Natural killer cell (primary cell): ENCODE results near the gene C4orf33. TPM values are rescaled to one million over a fixed set of nuclear protein-coding genes. Genes with fewer than 3 reads are reported as not detected.

Experiments used
- ATAC-seq, 3 donors: fragments of 150-1000 bp in 2 of 3; fragments of 200-7000 bp in 1 of 3; cut with Tn5 transposase; 1 replicate in 1 of 3; 2 replicates in 2 of 3; pipeline ENCODE4 v1.10.0; 2021; ENCODE audit warnings: mild to moderate bottlenecking in 2 of 3, moderate library complexity in 2 of 3
- DNase-seq, 2 donors: peaks; one replicate each; pipeline versions ENCODE4 v3.0.0 to v3.0.0-alpha.2; 2013 to 2021; ENCODE audit warnings: mixed read lengths in 1 of 2
- H3K27ac ChIP-seq: one replicate; pipeline ENCODE4 v1.5.1; 2013; ENCODE audit warnings: mild to moderate bottlenecking, low read length
- H3K27me3 ChIP-seq: one replicate; pipeline ENCODE4 v1.6.1; 2013; ENCODE audit warnings: low read length; ENCODE audit not compliant: control insufficient read depth, insufficient read depth
- H3K36me3 ChIP-seq: one replicate; pipeline ENCODE4 v1.6.1; 2013; ENCODE audit warnings: low read length; ENCODE audit not compliant: control insufficient read depth, insufficient read depth
- H3K4me1 ChIP-seq: one replicate; pipeline ENCODE4 v1.6.1; 2013; ENCODE audit warnings: low read length; ENCODE audit not compliant: control insufficient read depth, insufficient read depth
- H3K4me3 ChIP-seq: one replicate; pipeline ENCODE4 v1.5.1; 2013; ENCODE audit warnings: low read length
- H3K9me3 ChIP-seq: one replicate; pipeline ENCODE4 v1.6.1; 2013; ENCODE audit warnings: low read length; ENCODE audit not compliant: control insufficient read depth, insufficient read depth
- H3K27ac Mint-ChIP-seq, 2 donors: one replicate each; pipeline ENCODE4 v1.8.0; 2022; ENCODE audit warnings: mild to moderate bottlenecking in 2 of 2, mixed read lengths in 2 of 2, moderate library complexity in 1 of 2
- H3K27me3 Mint-ChIP-seq, 2 donors: one replicate each; pipeline ENCODE4 v1.8.0; 2022; ENCODE audit warnings: low read depth in 2 of 2, mixed read lengths in 2 of 2
- H3K36me3 Mint-ChIP-seq: one replicate; pipeline ENCODE4 v1.8.0; 2022; ENCODE audit warnings: mixed read lengths
- H3K4me1 Mint-ChIP-seq, 2 donors: one replicate each; pipeline ENCODE4 v1.8.0; 2022; ENCODE audit warnings: mixed read lengths in 2 of 2
- H3K4me3 Mint-ChIP-seq: one replicate; pipeline ENCODE4 v1.8.0; 2022; ENCODE audit warnings: mild to moderate bottlenecking, moderate library complexity, mixed read lengths
- H3K9me3 Mint-ChIP-seq, 2 donors: one replicate each; pipeline ENCODE4 v1.8.0; 2022; ENCODE audit warnings: mixed read lengths in 2 of 2
- WGBS: methylation state at CpG from one replicate; pipeline ENCODE4 v1.1.7; 2013; ENCODE audit warnings: missing lambda C conversion rate; ENCODE audit not compliant: insufficient coverage; 5-methylcytosine and 5-hydroxymethylcytosine counted together
- intact Hi-C: fragments of 100-400 bp; cut with micrococcal nuclease; formaldehyde crosslinking; loops from one replicate; pipeline ENCODE4 v1.14.2; 2022
- total RNA-seq, 4 donors: library from RNA; stranded (reverse); fragments of 120-200 nt in 1 of 4; gene quantifications; one replicate each; pipeline versions ENCODE4 v1.2.3 to v1.2.4, GENCODE V29; 2013 to 2022
- TF ChIP-seq, protein P1 (sequence below): fragments of 200-600 bp; IDR thresholded peaks from one replicate; pipeline ENCODE4 v1.8.0; 2022; ENCODE audit warnings: antibody characterized with exemption

C4orf33 gene
- total RNA-seq, 3 donors from 2014 or later (not counting 1 experiment from before 2014, with no cell fraction given): 23.2 to 27.2 (median 26.2) TPM

DNA sequence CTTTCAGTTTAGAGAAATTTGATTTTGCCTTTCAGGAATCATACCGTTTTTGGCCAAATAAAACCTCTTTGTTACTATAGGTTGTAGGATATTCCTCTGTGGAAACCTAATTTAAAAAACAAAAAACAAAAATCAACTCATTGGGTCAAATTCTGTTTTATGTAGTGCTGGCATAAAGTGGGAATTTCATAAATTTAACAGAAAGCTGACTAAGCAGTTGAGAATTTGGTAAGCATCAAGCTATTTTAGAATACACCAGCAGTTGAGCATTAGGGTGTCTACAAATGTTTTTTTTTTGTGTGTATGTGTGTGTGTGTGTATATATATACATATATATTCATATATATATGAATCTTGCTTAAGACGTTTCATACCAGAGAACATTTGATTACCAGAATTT lies 47.4 kb downstream of the C4orf33 start:
- Histone ChIP-seq H3K9me3 (no peaks in the 10 kb centered on the region), H3K4me1 (no peaks in the 10 kb centered on the region), H3K4me3 (no peak overlapping the region), H3K27me3 (peaks cover 7% of the 10 kb centered on the region), H3K36me3 (no peaks in the 10 kb centered on the region), H3K27ac (no peak overlapping the region)
- H3K27me3 Mint-ChIP-seq: peaks cover 12 to 15% of the 10 kb centered on the region in 2 donors
- TF ChIP-seq, protein P1, sequence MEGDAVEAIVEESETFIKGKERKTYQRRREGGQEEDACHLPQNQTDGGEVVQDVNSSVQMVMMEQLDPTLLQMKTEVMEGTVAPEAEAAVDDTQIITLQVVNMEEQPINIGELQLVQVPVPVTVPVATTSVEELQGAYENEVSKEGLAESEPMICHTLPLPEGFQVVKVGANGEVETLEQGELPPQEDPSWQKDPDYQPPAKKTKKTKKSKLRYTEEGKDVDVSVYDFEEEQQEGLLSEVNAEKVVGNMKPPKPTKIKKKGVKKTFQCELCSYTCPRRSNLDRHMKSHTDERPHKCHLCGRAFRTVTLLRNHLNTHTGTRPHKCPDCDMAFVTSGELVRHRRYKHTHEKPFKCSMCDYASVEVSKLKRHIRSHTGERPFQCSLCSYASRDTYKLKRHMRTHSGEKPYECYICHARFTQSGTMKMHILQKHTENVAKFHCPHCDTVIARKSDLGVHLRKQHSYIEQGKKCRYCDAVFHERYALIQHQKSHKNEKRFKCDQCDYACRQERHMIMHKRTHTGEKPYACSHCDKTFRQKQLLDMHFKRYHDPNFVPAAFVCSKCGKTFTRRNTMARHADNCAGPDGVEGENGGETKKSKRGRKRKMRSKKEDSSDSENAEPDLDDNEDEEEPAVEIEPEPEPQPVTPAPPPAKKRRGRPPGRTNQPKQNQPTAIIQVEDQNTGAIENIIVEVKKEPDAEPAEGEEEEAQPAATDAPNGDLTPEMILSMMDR: no peak
- DNase-seq: no peak
- H3K27ac Mint-ChIP-seq: no peak overlapping the region
- no CpG with 5 or more reads among the region's 2 CpGs for WGBS
- no peaks in the 10 kb centered on the region for H3K9me3 Mint-ChIP-seq
- ATAC-seq: no peak
- no peaks in the 10 kb centered on the region for H3K36me3 Mint-ChIP-seq
- no peaks in the 10 kb centered on the region for H3K4me1 Mint-ChIP-seq
- intact Hi-C loops: no loop called here
- H3K4me3 Mint-ChIP-seq: no peak overlapping the region

- 84% methylated on average over 9 of the region's 10 CpGs for WGBS
- intact Hi-C loops: no loop called here
- peaks cover 18 to 26% of the 10 kb centered on the region in 2 donors for H3K27me3 Mint-ChIP-seq
- Histone ChIP-seq H3K36me3 (no peaks in the 10 kb centered on the region), H3K27me3 (peaks cover 7% of the 10 kb centered on the region), H3K4me3 (no peak overlapping the region), H3K4me1 (no peaks in the 10 kb centered on the region), H3K27ac (no peak overlapping the region), H3K9me3 (no peaks in the 10 kb centered on the region)
- no peak for ATAC-seq
- H3K36me3 Mint-ChIP-seq: no peaks in the 10 kb centered on the region
- no peak for DNase-seq
- no peaks in the 10 kb centered on the region for H3K4me1 Mint-ChIP-seq
- H3K4me3 Mint-ChIP-seq: no peak overlapping the region
- H3K27ac Mint-ChIP-seq: no peak overlapping the region
- TF ChIP-seq, protein P1: no peak
- H3K9me3 Mint-ChIP-seq: no peaks in the 10 kb centered on the region
These were observed 48.8 kb downstream of the C4orf33 start for GRCh38 chr4:129144755-129145206.

- H3K36me3 ChIP-seq: no peaks in the 10 kb centered on the region
- no peaks in the 10 kb centered on the region for H3K4me1 Mint-ChIP-seq
- H3K4me1 ChIP-seq: no peaks in the 10 kb centered on the region
- no peak overlapping the region for H3K4me3 Mint-ChIP-seq
- H3K9me3 ChIP-seq: no peaks in the 10 kb centered on the region
- peaks cover 18 to 28% of the 10 kb centered on the region in 2 donors for H3K27me3 Mint-ChIP-seq
- DNase-seq (no peak), ATAC-seq (no peak)
- intact Hi-C loops: no loop called here
- H3K4me3 ChIP-seq: no peak overlapping the region
- TF ChIP-seq, protein P1: no peak
- peaks cover 7% of the 10 kb centered on the region for H3K27me3 ChIP-seq
- 90% methylated on average over 4 of the region's 5 CpGs for WGBS
- H3K27ac Mint-ChIP-seq: no peak overlapping the region
- no peaks in the 10 kb centered on the region for H3K36me3 Mint-ChIP-seq
- no peak overlapping the region for H3K27ac ChIP-seq
- H3K9me3 Mint-ChIP-seq: no peaks in the 10 kb centered on the region
These were observed 49.3 kb downstream of the C4orf33 start for GRCh38 chr4:129145222-129145730.

GRCh38 chr4:129146639-129147038 lies 50.7 kb downstream of the C4orf33 start:
- Mint-ChIP-seq H3K4me3 (no peak overlapping the region), H3K27me3 (peaks cover 13 to 28% of the 10 kb centered on the region in 2 donors), H3K27ac (no peak overlapping the region), H3K36me3 (no peaks in the 10 kb centered on the region), H3K4me1 (no peaks in the 10 kb centered on the region), H3K9me3 (no peaks in the 10 kb centered on the region)
- Histone ChIP-seq H3K27ac (no peak overlapping the region), H3K4me1 (no peaks in the 10 kb centered on the region), H3K9me3 (no peaks in the 10 kb centered on the region), H3K36me3 (no peaks in the 10 kb centered on the region), H3K4me3 (no peak overlapping the region), H3K27me3 (peaks cover 4% of the 10 kb centered on the region)
- no CpG with 5 or more reads among the region's 2 CpGs for WGBS
- intact Hi-C loops: no loop called here
- no peak for DNase-seq
- TF ChIP-seq, protein P1: no peak
- ATAC-seq: no peak
